Ectodermal cell (in vitro differentiated cells): Measurements from ENCODE around the gene NELFE.

Experiments used
- H3K27ac ChIP-seq: 2 replicates; pipeline ENCODE4 v1.7.0; 2013; ENCODE audit warnings: mild to moderate bottlenecking, low read depth, low read length; ENCODE audit not compliant: insufficient read depth, poor library complexity, severe bottlenecking
- H3K27me3 ChIP-seq: 2 replicates; pipeline ENCODE4 v1.7.0; 2013; ENCODE audit warnings: mild to moderate bottlenecking, low read length; ENCODE audit not compliant: insufficient read depth, control insufficient read depth, poor library complexity, severe bottlenecking
- H3K36me3 ChIP-seq: one replicate; pipeline ENCODE4 v1.7.0; 2013; ENCODE audit warnings: low read length; ENCODE audit not compliant: control insufficient read depth, insufficient read depth
- H3K4me1 ChIP-seq: one replicate; pipeline ENCODE4 v1.7.0; 2013; ENCODE audit warnings: low read length; ENCODE audit not compliant: control insufficient read depth, insufficient read depth
- H3K4me3 ChIP-seq: 2 replicates; pipeline ENCODE4 v1.7.0; 2013; ENCODE audit warnings: low read depth, low read length, control low read depth; ENCODE audit not compliant: insufficient read depth
- H3K9me3 ChIP-seq: 2 replicates; pipeline ENCODE4 v1.7.0; 2013; ENCODE audit warnings: mild to moderate bottlenecking, low read length, moderate library complexity; ENCODE audit not compliant: control insufficient read depth
- WGBS, 2 experiments: methylation state at CpG; one replicate each; pipeline ENCODE4 v1.1.7; 2013; ENCODE audit warnings: missing lambda C conversion rate in 2 of 2; 5-methylcytosine and 5-hydroxymethylcytosine counted together

NELFE gene

DNA sequence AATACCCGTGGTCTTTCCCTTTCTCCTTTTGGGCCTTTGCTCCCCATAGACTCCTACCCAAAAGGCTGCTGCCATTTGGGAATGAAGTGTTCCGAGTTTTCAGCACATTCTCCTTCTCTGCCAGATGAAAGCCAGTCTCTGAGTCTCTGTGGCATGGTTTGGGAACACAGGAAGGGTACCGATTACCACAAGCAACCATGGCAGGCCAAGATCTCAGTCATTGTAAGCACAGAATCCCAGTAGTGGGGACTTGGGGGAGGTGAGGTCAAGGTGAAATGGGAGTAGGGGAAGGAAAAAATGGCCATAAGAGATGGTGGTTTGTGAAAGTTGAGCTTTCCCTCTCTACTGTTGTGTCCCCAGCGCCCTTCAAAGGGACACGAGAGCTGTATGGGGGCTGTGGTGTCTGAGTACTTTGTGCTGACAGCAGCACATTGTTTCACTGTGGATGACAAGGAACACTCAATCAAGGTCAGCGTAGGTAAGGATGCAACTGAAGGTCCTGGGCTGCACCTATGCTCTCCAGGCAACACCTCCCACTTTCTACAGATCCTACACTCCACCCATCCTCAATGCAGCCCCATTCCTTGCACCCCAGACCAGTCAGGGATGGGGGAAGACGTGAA, 8.7 kb downstream of the NELFE start:
- 93 to 96% methylated on average over 6 to 7 of the region's 7 CpGs for WGBS, 2 experiments
- Histone ChIP-seq H3K9me3 (no peaks in the 10 kb centered on the region), H3K4me1 (peaks cover 8% of the 10 kb centered on the region), H3K27ac (no peak overlapping the region), H3K4me3 (no peak overlapping the region), H3K27me3 (no peaks in the 10 kb centered on the region), H3K36me3 (peaks cover 19% of the 10 kb centered on the region)

DNA sequence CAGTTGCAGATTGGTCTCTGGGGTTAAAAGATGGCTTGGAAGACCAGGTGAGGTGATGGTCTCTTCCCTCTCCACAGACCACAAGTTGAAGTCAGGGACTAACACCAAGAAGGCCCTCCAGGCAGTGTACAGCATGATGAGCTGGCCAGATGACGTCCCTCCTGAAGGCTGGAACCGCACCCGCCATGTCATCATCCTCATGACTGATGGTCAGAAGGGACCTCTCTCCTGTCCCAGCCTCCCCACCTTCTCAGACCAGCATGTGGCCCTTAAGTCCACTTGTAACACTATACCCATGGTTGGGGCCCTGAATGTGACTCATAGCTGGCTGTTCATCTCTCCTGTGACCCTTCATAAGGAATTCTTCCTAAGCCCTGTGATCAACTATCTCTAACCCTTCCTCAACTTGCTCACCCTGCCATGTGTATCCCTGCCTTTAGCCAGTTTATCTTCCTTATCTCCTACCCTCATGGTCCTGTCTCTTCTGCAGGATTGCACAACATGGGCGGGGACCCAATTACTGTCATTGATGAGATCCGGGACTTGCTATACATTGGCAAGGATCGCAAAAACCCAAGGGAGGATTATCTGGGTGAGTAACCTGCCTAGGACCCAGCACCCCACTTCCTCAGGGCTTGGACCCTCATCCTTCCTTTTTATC, 9.9 kb downstream of the NELFE start:
- Histone ChIP-seq H3K4me3 (no peak overlapping the region), H3K27me3 (no peaks in the 10 kb centered on the region), H3K9me3 (no peaks in the 10 kb centered on the region), H3K27ac (no peak overlapping the region), H3K36me3 (peaks cover 9% of the 10 kb centered on the region), H3K4me1 (peaks cover 8% of the 10 kb centered on the region)
- 91 to 95% methylated on average over 6 of the region's 6 CpGs for WGBS, 2 experiments

DNA sequence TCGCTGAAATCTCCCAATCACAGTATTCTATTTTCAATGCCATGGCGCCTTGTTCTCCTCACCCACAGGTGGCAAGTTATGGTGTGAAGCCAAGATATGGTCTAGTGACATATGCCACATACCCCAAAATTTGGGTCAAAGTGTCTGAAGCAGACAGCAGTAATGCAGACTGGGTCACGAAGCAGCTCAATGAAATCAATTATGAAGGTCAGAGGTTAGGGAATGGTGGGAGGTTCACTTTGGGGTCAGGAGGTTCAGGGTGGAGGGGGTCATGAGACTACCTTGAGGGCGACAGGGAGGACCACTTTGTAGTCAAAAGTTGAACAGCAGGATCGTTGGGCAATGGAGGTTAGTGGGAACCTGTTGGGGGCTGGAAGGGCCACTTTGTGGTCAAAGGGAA, 10.5 kb downstream of the NELFE start:
- no peak overlapping the region for H3K4me3 ChIP-seq
- H3K27ac ChIP-seq = no peak overlapping the region
- H3K4me1 ChIP-seq = peaks cover 8% of the 10 kb centered on the region
- WGBS, 2 experiments = 88 to 92% methylated on average over 5 of the region's 5 CpGs
- H3K36me3 ChIP-seq = peaks cover 9% of the 10 kb centered on the region
- H3K27me3 ChIP-seq = no peaks in the 10 kb centered on the region
- no peaks in the 10 kb centered on the region for H3K9me3 ChIP-seq

DNA sequence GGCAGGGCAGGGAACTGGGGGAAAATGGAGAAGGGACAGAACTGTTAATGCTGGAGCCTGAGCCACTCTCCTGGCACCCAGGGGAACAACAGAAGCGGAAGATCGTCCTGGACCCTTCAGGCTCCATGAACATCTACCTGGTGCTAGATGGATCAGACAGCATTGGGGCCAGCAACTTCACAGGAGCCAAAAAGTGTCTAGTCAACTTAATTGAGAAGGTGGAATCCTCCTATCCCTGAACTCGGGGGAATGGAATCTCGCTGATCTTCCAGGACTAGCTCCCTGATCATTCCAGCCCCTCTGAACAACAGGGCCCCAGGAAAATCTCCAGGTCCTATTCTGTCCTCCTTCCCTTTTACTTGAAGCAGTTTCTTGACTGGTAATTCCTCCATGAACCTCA, 10.9 kb downstream of the NELFE start:
- 81 to 84% methylated on average over 4 of the region's 4 CpGs for WGBS, 2 experiments

DNA sequence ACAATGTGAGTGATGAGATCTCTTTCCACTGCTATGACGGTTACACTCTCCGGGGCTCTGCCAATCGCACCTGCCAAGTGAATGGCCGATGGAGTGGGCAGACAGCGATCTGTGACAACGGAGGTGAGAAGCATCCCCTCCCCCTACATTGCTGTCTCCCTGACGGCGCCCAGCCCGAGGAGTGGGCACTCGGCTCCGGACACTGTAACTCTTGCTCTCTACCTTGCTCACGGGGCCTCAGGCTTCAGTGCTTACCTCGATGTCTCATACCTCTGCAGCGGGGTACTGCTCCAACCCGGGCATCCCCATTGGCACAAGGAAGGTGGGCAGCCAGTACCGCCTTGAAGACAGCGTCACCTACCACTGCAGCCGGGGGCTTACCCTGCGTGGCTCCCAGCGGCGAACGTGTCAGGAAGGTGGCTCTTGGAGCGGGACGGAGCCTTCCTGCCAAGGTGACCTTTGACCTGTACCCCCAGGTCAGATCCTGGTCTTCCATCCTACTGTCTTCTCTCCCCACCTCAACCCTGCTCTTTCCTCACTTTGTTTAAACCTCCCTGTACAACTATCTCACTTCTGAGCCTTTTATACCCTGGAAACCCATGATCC, 11.6 kb downstream of the NELFE start:
- Histone ChIP-seq H3K27me3 (no peaks in the 10 kb centered on the region), H3K4me1 (peaks cover 8% of the 10 kb centered on the region), H3K9me3 (no peaks in the 10 kb centered on the region), H3K4me3 (no peak overlapping the region), H3K27ac (no peak overlapping the region), H3K36me3 (peaks cover 9% of the 10 kb centered on the region)
- 88 to 90% methylated on average over 24 of the region's 24 CpGs for WGBS, 2 experiments

More for the DNA sequence above, 10.9 kb downstream of the NELFE start:
- peaks cover 8% of the 10 kb centered on the region for H3K4me1 ChIP-seq
- peaks cover 9% of the 10 kb centered on the region for H3K36me3 ChIP-seq
- no peaks in the 10 kb centered on the region for H3K27me3 ChIP-seq
- no peak overlapping the region for H3K4me3 ChIP-seq
- H3K9me3 ChIP-seq = no peaks in the 10 kb centered on the region
- H3K27ac ChIP-seq = no peak overlapping the region

DNA sequence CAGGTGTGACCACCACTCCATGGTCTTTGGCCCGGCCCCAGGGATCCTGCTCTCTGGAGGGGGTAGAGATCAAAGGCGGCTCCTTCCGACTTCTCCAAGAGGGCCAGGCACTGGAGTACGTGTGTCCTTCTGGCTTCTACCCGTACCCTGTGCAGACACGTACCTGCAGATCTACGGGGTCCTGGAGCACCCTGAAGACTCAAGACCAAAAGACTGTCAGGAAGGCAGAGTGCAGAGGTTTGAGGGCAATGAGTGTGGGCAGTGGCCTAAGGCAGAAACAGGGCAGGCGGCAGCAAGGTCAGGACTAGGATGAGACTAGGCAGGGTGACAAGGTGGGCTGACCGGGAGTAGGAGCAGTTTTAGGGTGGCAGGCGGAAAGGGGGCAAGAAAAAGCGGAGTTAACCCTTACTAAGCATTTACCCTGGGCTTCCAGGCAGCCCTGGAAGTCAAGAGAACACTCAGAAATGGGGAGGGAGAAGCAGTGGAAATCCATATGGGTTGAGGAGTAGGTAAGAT, 12.3 kb downstream of the NELFE start:
- Histone ChIP-seq H3K4me3 (no peak overlapping the region), H3K27ac (no peak overlapping the region), H3K27me3 (no peaks in the 10 kb centered on the region), H3K36me3 (peaks cover 1% of the 10 kb centered on the region), H3K4me1 (peaks cover 8% of the 10 kb centered on the region), H3K9me3 (no peaks in the 10 kb centered on the region)
- WGBS, 2 experiments = 89 to 92% methylated on average over 11 of the region's 11 CpGs

DNA sequence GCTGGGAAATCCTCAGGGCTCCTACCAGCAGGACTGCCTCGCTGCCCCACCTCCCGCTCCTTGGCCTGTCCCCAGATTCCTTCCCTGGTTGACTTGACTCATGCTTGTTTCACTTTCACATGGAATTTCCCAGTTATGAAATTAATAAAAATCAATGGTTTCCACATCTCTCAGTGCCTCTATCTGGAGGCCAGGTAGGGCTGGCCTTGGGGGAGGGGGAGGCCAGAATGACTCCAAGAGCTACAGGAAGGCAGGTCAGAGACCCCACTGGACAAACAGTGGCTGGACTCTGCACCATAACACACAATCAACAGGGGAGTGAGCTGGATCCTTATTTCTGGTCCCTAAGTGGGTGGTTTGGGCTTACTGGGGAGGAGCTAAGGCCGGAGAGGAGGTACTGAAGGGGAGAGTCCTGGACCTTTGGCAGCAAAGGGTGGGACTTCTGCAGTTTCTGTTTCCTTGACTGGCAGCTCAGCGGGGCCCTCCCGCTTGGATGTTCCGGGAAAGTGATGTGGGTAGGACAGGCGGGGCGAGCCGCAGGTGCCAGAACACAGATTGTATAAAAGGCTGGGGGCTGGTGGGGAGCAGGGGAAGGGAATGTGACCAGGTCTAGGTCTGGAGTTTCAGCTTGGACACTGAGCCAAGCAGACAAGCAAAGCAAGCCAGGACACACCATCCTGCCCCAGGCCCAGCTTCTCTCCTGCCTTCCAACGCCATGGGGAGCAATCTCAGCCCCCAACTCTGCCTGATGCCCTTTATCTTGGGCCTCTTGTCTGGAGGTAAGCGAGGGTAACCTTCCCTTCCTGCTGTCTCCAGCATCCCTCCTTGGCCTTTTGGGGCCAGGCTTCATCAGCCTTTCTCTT, 13.0 kb downstream of the NELFE start, which contains the start of gene CFB:
Gene CFB, plus strand, starts transcription at position 589 of the 863 bp plus-strand sequence. Its CDS starts 127 bp downstream, at position 716.
- no peak within 1 kb of the TSS for H3K27ac ChIP-seq
- peaks cover 8% of the 10 kb centered on the region for H3K4me1 ChIP-seq
- WGBS, 2 experiments = 68 to 73% methylated on average over 11 of the region's 11 CpGs
- H3K4me3 ChIP-seq = no peak within 1 kb of the TSS
- no peaks in the 10 kb centered on the region for H3K27me3 ChIP-seq
- no peaks in the 10 kb centered on the region for H3K9me3 ChIP-seq
- H3K36me3 ChIP-seq = no peaks in the 10 kb centered on the region

DNA sequence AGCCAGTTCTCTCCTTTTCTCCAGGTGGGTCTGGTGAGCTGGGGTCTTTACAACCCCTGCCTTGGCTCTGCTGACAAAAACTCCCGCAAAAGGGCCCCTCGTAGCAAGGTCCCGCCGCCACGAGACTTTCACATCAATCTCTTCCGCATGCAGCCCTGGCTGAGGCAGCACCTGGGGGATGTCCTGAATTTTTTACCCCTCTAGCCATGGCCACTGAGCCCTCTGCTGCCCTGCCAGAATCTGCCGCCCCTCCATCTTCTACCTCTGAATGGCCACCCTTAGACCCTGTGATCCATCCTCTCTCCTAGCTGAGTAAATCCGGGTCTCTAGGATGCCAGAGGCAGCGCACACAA, 13.6 kb downstream of the NELFE start:
- Histone ChIP-seq H3K9me3 (no peaks in the 10 kb centered on the region), H3K27ac (no peak overlapping the region), H3K36me3 (no peaks in the 10 kb centered on the region), H3K4me1 (peaks cover 8% of the 10 kb centered on the region), H3K4me3 (no peak overlapping the region), H3K27me3 (no peaks in the 10 kb centered on the region)
- 89 to 91% methylated on average over 9 of the region's 9 CpGs for WGBS, 2 experiments

DNA sequence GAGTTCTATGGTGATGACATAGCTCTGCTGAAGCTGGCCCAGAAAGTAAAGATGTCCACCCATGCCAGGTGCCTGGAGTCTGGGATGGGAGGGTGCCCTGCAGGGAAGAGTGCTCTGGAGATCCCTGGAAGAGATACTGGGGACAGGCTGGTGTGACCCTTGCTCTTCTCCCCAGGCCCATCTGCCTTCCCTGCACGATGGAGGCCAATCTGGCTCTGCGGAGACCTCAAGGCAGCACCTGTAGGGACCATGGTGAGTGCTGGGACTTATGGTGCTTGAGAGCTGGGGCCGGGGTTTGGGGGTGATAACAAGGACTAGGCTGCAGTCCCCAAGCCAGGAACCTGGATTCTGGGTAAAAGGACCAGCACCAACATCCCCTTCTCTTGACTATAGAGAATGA, 15.0 kb downstream of the NELFE start:
- 84 to 89% methylated on average over 3 of the region's 3 CpGs for WGBS, 2 experiments

More for the DNA sequence above, 15.0 kb downstream of the NELFE start:
- no peak overlapping the region for H3K4me3 ChIP-seq
- no peaks in the 10 kb centered on the region for H3K27me3 ChIP-seq
- H3K9me3 ChIP-seq = no peaks in the 10 kb centered on the region
- H3K4me1 ChIP-seq = peaks cover 8% of the 10 kb centered on the region
- H3K27ac ChIP-seq = no peak overlapping the region
- H3K36me3 ChIP-seq = no peaks in the 10 kb centered on the region
